Common myeloid progenitor, CD34-positive (primary cell): Measurements from ENCODE around the gene HS6ST3.

Source experiments
- CTCF ChIA-PET: fragments of 350-600 bp; sonication (Branson Sonifier 250); formaldehyde crosslinking; loops from one replicate; lab custom pipeline; 2021; ENCODE audit warnings: antibody characterized with exemption; lab: Charles Lee
- POLR2A ChIA-PET: fragments of 350-600 bp; sonication (Branson Sonifier 250); formaldehyde crosslinking; loops from one replicate; lab custom pipeline; 2021; ENCODE audit warnings: antibody characterized with exemption; lab: Charles Lee
- DNase-seq, 3 donors: peaks; one replicate each; pipeline versions ENCODE4 v3.0.0 to v3.0.0-alpha.2; 2013
- H3K27ac ChIP-seq, 2 experiments: 1 replicate in 1 of 2; 2 replicates in 1 of 2; pipeline ENCODE4 v1.7.0; 2013; ENCODE audit warnings: inconsistent platforms in 2 of 2, low read length in 2 of 2, mild to moderate bottlenecking in 2 of 2, low read depth in 1 of 2, moderate library complexity in 1 of 2; ENCODE audit not compliant: severe bottlenecking in 2 of 2, insufficient read depth in 1 of 2, poor library complexity in 1 of 2
- H3K27me3 ChIP-seq, 5 experiments: replicated peaks in 2 of 5; 1 replicate in 3 of 5; 2 replicates in 2 of 5; pipeline versions ENCODE4 v1.6.1 to v1.7.0; 2013; ENCODE audit warnings: low read length in 4 of 5, mild to moderate bottlenecking in 2 of 5, moderate library complexity in 2 of 5, inconsistent platforms in 1 of 5; ENCODE audit not compliant: insufficient read depth in 5 of 5, control insufficient read depth in 4 of 5
- H3K36me3 ChIP-seq, 4 experiments: 1 replicate in 2 of 4; 2 replicates in 2 of 4; pipeline versions ENCODE4 v1.6.1 to v1.7.0; 2013; ENCODE audit warnings: low read length in 3 of 4, control low read depth in 1 of 4, mild to moderate bottlenecking in 1 of 4; ENCODE audit not compliant: control insufficient read depth in 4 of 4, insufficient read depth in 4 of 4
- H3K4me1 ChIP-seq, 4 experiments: 1 replicate in 3 of 4; 2 replicates in 1 of 4; pipeline versions ENCODE4 v1.6.1 to v1.7.1; 2013; ENCODE audit warnings: low read length in 3 of 4, mild to moderate bottlenecking in 3 of 4, control low read depth in 1 of 4, inconsistent platforms in 1 of 4, moderate library complexity in 1 of 4; ENCODE audit not compliant: control insufficient read depth in 4 of 4, insufficient read depth in 4 of 4; ENCODE audit errors: control extremely low read depth in 1 of 4
- H3K4me3 ChIP-seq, 7 experiments: 1 replicate in 4 of 7; 2 replicates in 3 of 7; pipeline versions ENCODE4 v1.5.1 to v1.7.0; 2013; ENCODE audit warnings: mild to moderate bottlenecking in 7 of 7, low read length in 6 of 7, moderate library complexity in 6 of 7, inconsistent platforms in 2 of 7, low read depth in 2 of 7, control low read depth in 1 of 7; ENCODE audit not compliant: insufficient read depth in 4 of 7, control insufficient read depth in 1 of 7; ENCODE audit errors: extremely low read depth in 1 of 7
- H3K9me3 ChIP-seq, 5 experiments: 1 replicate in 4 of 5; 2 replicates in 1 of 5; pipeline versions ENCODE4 v1.6.1 to v1.7.1; 2013; ENCODE audit warnings: low read length in 4 of 5, mild to moderate bottlenecking in 2 of 5, inconsistent platforms in 1 of 5, low read depth in 1 of 5, moderate library complexity in 1 of 5; ENCODE audit not compliant: control insufficient read depth in 4 of 5, insufficient read depth in 2 of 5; ENCODE audit errors: control extremely low read depth in 1 of 5

HS6ST3 gene

GRCh38 chr13:96880419-96880818 is 790.5 kb downstream of the HS6ST3 start:
- no peak overlapping the region for H3K4me3 ChIP-seq
- no peaks in the 10 kb centered on the region for H3K27me3 ChIP-seq
- POLR2A ChIA-PET, result no interaction called here
- H3K36me3 ChIP-seq, result no peaks in the 10 kb centered on the region
- no peaks in the 10 kb centered on the region for H3K4me1 ChIP-seq
- H3K27ac ChIP-seq, result no peak overlapping the region
- DNase-seq, result no peak
- CTCF ChIA-PET, result no interaction called here
- H3K9me3 ChIP-seq, result no peaks in the 10 kb centered on the region
